Activated T-helper 1 cell treated with anti-CD3 and anti-CD28 coated beads, Interleukin-12 subunit alpha, Interleukin-12 subunit beta, Interleukin-2, Interleukin-4 antibody, amounts not matched to agents 30 ng/mL and 10 ng/mL and 1 ng/mL, durations not matched to agents 14 hours and 24 hours and 36 hours (primary cell): ENCODE data around the gene SMAD6. TPM values are rescaled to one million over a fixed set of nuclear protein-coding genes. Genes with fewer than 3 reads are reported as not detected.
"Not testable (repeated sequence)": the region's sequence is repeated elsewhere in the genome, so short reads cannot be mapped to it uniquely, and the experiment has no call there.

ENCODE experiments used
- DNase-seq: peaks from one replicate; pipeline ENCODE4 v3.0.0; 2021; ENCODE audit warnings: low spot score
- H3K27ac Mint-ChIP-seq: one replicate; pipeline ENCODE4 v1.8.0; 2021; ENCODE audit warnings: mild to moderate bottlenecking, mixed read lengths
- H3K27me3 Mint-ChIP-seq: one replicate; pipeline ENCODE4 v1.8.0; 2022; ENCODE audit warnings: mild to moderate bottlenecking, moderate library complexity, mixed read lengths; ENCODE audit not compliant: insufficient read depth
- H3K36me3 Mint-ChIP-seq: one replicate; pipeline ENCODE4 v1.8.0; 2021; ENCODE audit warnings: low read depth, mixed read lengths
- H3K4me1 Mint-ChIP-seq: one replicate; pipeline ENCODE4 v1.8.0; 2021; ENCODE audit warnings: low read depth, mixed read lengths
- H3K4me3 Mint-ChIP-seq: one replicate; pipeline ENCODE4 v1.8.0; 2021; ENCODE audit warnings: mild to moderate bottlenecking, moderate library complexity, mixed read lengths
- H3K9me3 Mint-ChIP-seq: one replicate; pipeline ENCODE4 v1.8.0; 2021; ENCODE audit warnings: mixed read lengths
- intact Hi-C: fragments of 100-400 bp; cut with micrococcal nuclease; formaldehyde crosslinking; loops from one replicate; pipeline ENCODE4 v1.15.1; 2024
- total RNA-seq: library from RNA; stranded (reverse); gene quantifications from 2 replicates; pipeline ENCODE4 v1.2.3, GENCODE V29; 2022

The SMAD6 gene
- total RNA-seq, 1 donor from 2014 or later, result 0.34 TPM

DNA sequence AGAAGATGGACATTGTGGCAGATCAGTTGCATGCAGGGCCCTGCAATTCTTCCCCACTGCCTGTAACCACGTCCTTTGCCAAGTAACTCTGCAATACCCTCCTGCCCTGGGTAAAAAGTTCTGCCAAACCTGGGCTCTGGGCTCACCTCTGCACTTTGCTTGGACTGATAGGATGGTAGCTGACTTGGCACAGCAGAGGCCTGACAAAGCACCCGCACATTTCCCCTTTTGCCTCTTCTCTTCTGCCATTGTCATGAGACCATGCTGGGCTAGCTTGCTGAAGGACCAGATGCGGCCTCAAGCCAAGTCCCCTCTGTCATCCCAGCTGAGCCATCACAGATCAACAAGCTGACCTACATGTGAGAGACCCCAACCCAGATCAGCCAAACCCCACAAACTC lies 122.4 kb downstream of the SMAD6 start:
- DNase-seq, result no peak
- no peak overlapping the region for H3K27ac Mint-ChIP-seq
- no peak overlapping the region for H3K4me3 Mint-ChIP-seq
- no peaks in the 10 kb centered on the region for H3K9me3 Mint-ChIP-seq
- peaks cover 8% of the 10 kb centered on the region for H3K27me3 Mint-ChIP-seq
- intact Hi-C loops, result no loop called here
- no peaks in the 10 kb centered on the region for H3K4me1 Mint-ChIP-seq
- H3K36me3 Mint-ChIP-seq, result no peaks in the 10 kb centered on the region

DNA sequence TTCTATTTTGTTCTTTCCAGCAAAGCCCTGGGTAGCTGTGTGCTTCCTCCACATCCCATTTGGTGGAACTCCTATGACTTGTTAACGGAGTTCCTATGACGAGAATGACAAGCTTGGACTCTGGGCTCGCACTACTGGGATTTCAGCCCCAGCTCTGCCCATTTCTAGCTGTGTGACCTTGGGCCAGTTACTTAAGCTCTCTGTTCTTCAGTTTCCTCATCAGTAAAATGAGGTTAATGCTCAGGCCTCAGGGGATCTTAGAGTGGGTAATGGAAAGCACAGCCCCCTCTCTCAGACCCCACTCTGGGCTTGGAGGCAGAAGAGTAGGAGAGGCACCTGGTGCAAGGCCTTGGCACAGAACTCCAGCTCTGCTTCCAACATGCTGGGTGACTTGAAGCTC lies 123.1 kb downstream of the SMAD6 start:
- H3K9me3 Mint-ChIP-seq, result no peaks in the 10 kb centered on the region
- intact Hi-C loops, result no loop called here
- H3K36me3 Mint-ChIP-seq, result no peaks in the 10 kb centered on the region
- H3K27ac Mint-ChIP-seq, result no peak overlapping the region
- peaks cover 6% of the 10 kb centered on the region for H3K27me3 Mint-ChIP-seq
- H3K4me1 Mint-ChIP-seq, result no peaks in the 10 kb centered on the region
- no peak for DNase-seq
- H3K4me3 Mint-ChIP-seq, result no peak overlapping the region

DNA sequence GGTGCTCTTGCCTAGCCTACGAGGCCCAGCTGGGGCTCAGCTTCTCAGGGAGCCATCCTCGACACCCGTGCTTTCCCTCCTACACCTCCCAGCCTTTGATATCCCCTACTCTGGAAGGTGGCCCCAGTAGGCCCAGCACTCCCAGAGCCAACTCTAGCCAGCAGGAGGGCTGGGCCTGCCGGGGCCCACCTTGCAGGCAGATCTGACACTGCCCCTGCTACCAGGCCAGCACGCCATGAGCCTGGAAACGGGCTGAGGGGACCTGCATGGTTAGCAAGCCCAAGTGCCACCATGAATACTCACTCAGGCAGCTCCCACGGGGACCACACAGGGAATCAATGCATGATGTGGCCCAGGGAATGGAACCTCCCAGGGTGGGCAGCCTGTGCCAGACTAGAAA lies 123.7 kb downstream of the SMAD6 start:
- Mint-ChIP-seq H3K4me3 (no peak overlapping the region), H3K9me3 (no peaks in the 10 kb centered on the region), H3K4me1 (no peaks in the 10 kb centered on the region), H3K27me3 (peaks cover 6% of the 10 kb centered on the region), H3K27ac (no peak overlapping the region), H3K36me3 (no peaks in the 10 kb centered on the region)
- intact Hi-C loops, result no loop called here
- DNase-seq, result no peak

DNA sequence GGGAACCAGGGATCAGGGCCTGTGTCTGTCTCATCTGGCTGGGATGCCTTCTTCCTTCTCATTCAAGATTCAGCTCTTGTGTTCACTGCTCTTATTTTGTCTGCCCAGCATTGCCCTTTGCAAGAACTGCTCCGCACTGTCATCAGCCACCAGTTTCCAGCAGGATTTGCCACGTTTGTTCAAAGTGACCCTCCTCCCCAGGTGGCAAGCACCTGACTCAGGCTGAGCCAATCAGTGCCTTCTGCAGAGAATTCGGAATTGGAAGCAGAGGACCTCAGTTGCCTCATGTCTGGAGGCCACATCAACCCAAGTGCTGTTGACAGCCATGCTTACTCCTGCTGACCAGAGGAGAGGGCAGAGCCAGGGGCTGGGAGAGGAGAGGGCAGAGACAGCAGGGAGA lies 124.5 kb downstream of the SMAD6 start:
- intact Hi-C loops, result no loop called here
- no peak for DNase-seq
- Mint-ChIP-seq H3K9me3 (no peaks in the 10 kb centered on the region), H3K27ac (no peak overlapping the region), H3K4me3 (no peak overlapping the region), H3K4me1 (no peaks in the 10 kb centered on the region), H3K27me3 (peaks cover 6% of the 10 kb centered on the region), H3K36me3 (no peaks in the 10 kb centered on the region)

DNA sequence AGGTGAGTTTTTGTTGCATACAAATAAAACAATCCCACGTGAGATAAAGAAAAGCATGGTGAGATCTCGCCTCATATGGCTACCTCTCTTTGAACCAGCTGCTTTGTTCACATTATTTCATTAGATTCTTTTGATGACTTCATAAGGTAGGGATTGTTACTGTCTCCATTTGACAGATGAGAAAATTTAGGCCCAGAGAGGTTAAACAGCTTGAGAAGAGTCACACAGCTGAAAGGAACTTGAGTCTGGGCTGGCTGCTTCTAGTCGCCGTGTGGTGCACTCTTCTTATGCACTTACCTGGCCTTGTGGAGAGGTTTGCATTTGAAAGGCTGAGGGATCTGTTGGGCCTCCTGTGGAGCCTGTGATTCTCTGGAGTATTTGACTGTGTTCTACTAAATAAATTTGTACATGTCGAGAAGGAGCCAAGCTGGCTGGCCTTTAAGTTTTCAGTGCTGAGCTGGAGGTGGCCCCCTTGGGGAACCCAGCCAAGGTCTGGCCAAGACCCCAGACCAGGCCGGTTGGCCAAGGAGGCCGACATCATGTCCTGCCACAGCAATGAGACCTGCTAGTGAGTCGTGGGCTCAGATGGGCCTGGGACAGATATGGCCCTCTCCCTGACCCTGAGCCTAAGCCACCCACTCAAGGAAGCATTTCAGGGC lies 125.1 kb downstream of the SMAD6 start:
- intact Hi-C loops, result no loop called here
- H3K4me3 Mint-ChIP-seq, result no peak overlapping the region
- no peaks in the 10 kb centered on the region for H3K4me1 Mint-ChIP-seq
- no peaks in the 10 kb centered on the region for H3K9me3 Mint-ChIP-seq
- no peak for DNase-seq
- no peaks in the 10 kb centered on the region for H3K36me3 Mint-ChIP-seq
- H3K27me3 Mint-ChIP-seq, result peaks cover 6% of the 10 kb centered on the region
- no peak overlapping the region for H3K27ac Mint-ChIP-seq

DNA sequence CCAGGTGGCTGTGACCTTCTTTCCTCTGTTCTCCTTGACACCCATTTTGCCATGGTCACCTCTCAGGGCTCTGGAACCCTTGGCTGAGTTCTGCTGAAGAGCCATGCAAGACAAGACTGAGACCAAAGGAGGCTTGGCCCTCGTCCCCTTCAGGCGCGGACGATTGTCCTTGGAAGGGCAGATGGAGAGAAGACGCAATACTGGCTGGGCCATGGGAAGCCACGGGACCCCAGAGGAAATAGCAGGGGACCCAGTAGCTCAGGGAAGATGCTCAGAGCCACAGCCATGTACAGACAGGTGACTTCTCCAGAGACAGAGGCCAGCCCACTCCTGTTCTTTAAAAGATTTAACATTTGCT lies 125.6 kb downstream of the SMAD6 start:
- peaks cover 6% of the 10 kb centered on the region for H3K27me3 Mint-ChIP-seq
- H3K4me1 Mint-ChIP-seq, result no peaks in the 10 kb centered on the region
- H3K36me3 Mint-ChIP-seq, result no peaks in the 10 kb centered on the region
- DNase-seq, result no peak
- no peak overlapping the region for H3K27ac Mint-ChIP-seq
- no peak overlapping the region for H3K4me3 Mint-ChIP-seq
- intact Hi-C loops, result no loop called here
- no peaks in the 10 kb centered on the region for H3K9me3 Mint-ChIP-seq

DNA sequence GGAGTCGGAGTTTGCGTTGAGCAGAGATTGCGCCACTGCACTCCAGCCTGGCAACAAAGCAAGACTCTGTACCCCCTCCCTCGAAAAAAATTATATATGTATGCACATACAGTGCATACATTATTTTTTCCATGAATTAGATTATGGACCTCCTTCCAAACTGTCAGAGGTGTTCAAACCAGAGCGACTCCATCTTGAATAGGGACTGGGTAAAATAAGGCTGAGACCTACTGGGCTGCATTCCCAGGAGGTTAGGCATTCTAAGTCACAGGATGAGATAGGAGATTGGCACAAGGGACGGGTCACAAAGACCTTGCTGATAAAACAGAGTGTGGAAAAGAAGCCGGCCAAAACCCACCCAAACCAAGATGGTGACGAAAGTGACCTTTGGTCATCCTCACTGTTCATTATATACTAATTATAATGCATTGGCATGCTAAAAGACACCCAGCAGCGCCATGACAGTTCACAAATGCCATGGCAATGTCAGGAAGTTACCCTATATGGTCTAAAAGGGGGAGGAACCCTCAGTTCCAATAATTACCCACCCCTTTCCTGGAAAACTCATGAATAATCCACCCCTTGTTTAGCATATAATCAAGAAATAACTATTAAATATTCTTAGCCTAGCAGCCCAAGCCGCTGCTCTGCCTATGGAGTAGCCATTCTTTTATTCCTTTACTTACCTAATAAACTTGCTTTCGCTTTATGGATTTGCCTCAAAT lies 126.9 kb downstream of the SMAD6 start:
- not testable (repeated sequence) for H3K27ac Mint-ChIP-seq, H3K27me3 Mint-ChIP-seq, H3K4me3 Mint-ChIP-seq

DNA sequence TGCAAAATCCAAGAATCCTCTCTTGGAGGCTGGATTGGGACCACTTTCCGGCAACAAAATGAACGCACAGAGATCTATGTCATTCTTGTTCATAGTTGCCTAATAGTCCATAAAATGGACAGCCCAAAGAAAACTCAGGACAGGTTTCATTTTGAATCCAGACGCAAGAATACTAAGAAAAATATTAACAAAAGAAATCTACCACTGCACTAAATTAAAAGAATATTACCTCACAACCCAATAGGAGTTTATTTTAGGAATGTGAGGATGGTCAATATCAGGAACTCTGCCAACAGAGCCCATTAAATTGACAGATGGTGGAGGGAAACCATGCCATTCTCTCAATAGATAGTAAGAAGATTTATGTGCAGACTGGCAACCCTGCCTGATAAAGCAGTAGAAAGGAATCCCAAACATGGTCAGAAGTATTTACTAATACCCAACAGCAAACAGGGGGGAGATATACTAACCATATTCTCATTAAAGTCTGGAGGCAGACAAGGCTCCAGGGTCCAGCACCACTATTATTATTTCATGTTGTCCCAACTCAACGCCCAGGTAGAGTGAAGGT lies 127.6 kb downstream of the SMAD6 start:
- Mint-ChIP-seq H3K4me3 (no peak overlapping the region), H3K4me1 (no peaks in the 10 kb centered on the region), H3K27me3 (peaks cover 4% of the 10 kb centered on the region), H3K9me3 (no peaks in the 10 kb centered on the region), H3K27ac (no peak overlapping the region), H3K36me3 (no peaks in the 10 kb centered on the region)
- no peak for DNase-seq
- intact Hi-C loops, result no loop called here

More for the DNA sequence above, 126.9 kb downstream of the SMAD6 start:
- H3K9me3 Mint-ChIP-seq, H3K36me3 Mint-ChIP-seq, H3K4me1 Mint-ChIP-seq, intact Hi-C loops, DNase-seq: not testable (repeated sequence)

DNA sequence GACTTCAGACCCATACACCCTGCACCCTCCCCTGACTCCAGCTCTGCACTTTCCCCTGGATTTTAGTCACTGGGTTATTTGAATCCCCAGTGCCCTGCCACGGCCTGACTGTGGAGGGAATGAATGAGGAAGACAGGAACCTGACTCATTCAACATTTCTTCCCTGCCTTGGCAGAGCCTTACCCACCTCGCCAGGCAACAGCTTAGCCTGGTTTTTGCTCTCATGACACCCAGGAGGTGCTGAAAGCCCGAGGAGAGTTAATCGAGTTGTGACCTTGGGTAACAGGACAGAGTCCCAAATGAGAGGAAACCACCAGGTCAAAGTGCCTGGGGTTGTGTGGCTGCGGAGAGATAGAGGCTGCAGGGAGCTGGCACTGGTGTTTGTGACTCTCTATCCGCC lies 128.3 kb downstream of the SMAD6 start:
- Mint-ChIP-seq H3K27me3 (peaks cover 2% of the 10 kb centered on the region), H3K9me3 (no peaks in the 10 kb centered on the region), H3K27ac (no peak overlapping the region), H3K4me1 (no peaks in the 10 kb centered on the region), H3K4me3 (no peak overlapping the region), H3K36me3 (no peaks in the 10 kb centered on the region)
- intact Hi-C loops, result no loop called here
- DNase-seq, result no peak

DNA sequence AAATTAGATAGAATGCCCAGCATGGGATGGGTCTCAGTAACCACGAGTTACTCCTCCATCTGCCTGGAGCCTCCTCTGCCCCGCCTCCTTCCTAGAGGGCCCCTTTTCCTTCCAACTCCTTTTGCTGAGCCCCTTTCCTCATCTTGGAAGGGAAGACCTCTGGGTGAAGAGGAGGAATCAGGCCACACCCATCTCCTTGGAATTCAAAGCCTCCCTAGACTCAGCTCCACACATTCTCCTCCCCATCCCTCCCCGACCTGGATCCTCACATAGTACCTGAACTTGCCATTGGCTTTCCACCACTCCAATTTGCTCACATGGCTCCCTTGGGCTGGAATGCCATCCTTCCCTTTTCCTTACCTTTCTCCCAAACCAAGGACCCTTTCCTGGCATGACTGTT lies 128.8 kb downstream of the SMAD6 start:
- no peak overlapping the region for H3K27ac Mint-ChIP-seq
- intact Hi-C loops, result no loop called here
- no peak overlapping the region for H3K4me3 Mint-ChIP-seq
- DNase-seq, result no peak
- no peaks in the 10 kb centered on the region for H3K4me1 Mint-ChIP-seq
- H3K9me3 Mint-ChIP-seq, result no peaks in the 10 kb centered on the region
- no peaks in the 10 kb centered on the region for H3K36me3 Mint-ChIP-seq
- H3K27me3 Mint-ChIP-seq, result peaks cover 2% of the 10 kb centered on the region

DNA sequence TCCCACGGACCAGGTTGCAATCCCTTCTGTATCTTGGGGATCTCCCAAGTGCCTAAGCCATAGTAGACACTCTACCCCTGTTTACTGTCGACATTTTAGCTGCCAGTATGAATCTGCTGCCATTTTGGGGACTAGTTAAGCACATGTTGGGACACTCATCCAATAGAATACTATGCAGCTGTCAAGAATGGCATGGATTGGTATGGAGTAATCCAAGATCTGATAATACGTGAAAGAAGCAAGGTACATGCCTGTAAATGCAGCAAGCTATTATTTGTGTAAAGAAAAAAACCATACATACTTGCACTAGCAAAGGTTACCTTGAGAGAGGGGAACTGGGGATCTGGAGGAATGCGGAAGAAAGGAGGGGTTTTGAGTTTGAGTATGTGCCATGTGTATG lies 129.3 kb downstream of the SMAD6 start:
- H3K4me3 Mint-ChIP-seq, result no peak overlapping the region
- H3K36me3 Mint-ChIP-seq, result no peaks in the 10 kb centered on the region
- intact Hi-C loops, result no loop called here
- H3K9me3 Mint-ChIP-seq, result no peaks in the 10 kb centered on the region
- no peaks in the 10 kb centered on the region for H3K4me1 Mint-ChIP-seq
- peaks cover 2% of the 10 kb centered on the region for H3K27me3 Mint-ChIP-seq
- DNase-seq, result no peak
- H3K27ac Mint-ChIP-seq, result no peak overlapping the region

DNA sequence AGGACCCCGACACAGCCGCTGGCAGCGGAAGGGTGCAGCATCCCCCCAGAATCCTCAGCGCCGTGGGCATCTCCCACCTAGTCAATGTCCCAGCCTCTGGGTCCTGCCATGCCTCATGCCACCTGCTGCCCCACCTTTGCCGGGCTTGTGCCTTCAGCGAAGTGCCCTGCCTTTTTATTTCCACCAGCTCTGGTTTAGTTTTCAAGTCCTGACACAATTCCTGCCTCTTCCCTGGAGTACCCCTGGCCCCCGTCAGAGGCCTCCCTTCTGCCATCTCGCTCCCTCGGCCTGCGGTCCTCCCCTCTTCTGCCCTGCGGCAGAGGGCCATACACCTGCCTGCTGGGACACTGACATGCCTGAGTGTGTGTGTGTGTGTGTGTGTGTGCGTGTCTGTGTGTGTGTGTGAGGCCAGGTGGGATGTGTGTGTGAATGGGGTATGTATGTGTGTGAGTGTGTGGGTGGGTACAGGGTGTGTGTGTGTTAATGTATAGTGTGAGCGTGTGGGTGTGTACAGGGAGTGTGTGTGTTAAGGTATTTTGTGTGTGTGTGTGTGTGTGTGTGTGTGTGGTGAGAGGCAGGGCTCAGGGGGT lies 129.9 kb downstream of the SMAD6 start:
- intact Hi-C loops, result no loop called here
- no peak for DNase-seq
- no peaks in the 10 kb centered on the region for H3K9me3 Mint-ChIP-seq
- no peak overlapping the region for H3K27ac Mint-ChIP-seq
- H3K4me1 Mint-ChIP-seq, result no peaks in the 10 kb centered on the region
- no peaks in the 10 kb centered on the region for H3K36me3 Mint-ChIP-seq
- no peak overlapping the region for H3K4me3 Mint-ChIP-seq
- peaks cover 2% of the 10 kb centered on the region for H3K27me3 Mint-ChIP-seq
